H1 (cell line): ENCODE measurements around the gene FGGY. TPM values are rescaled to one million over a fixed set of nuclear protein-coding genes. Genes with fewer than 3 reads are reported as not detected.

Source experiments
- CTCF ChIA-PET: fragments of 300-600 bp; sonication (Branson Sonifier 250); formaldehyde crosslinking; loops from one replicate; lab custom pipeline; 2021; ENCODE audit not compliant: partially characterized antibody; lab: Charles Lee
- POLR2A ChIA-PET: fragments of 300-600 bp; sonication (Branson Sonifier 250); formaldehyde crosslinking; loops from one replicate; lab custom pipeline; 2021; ENCODE audit warnings: inconsistent platforms; ENCODE audit not compliant: partially characterized antibody; lab: Charles Lee
- DNase-seq, 2 experiments: peaks; one replicate each; pipeline versions ENCODE4 v3.0.0 to v3.0.0-alpha.2; 2010 to 2022; ENCODE audit warnings: low spot score in 2 of 2, low read depth in 1 of 2, mixed read lengths in 1 of 2
- FAIRE-seq: peaks from 2 replicates; lab custom pipeline; 2011; peaks lifted over from hg19 to GRCh38; lab: Jason Lieb, UNC
- H2AFZ ChIP-seq: 2 replicates; pipeline ENCODE4 v1.8.1; 2012; ENCODE audit warnings: low read length, inconsistent platforms
- H2AK5ac ChIP-seq: 2 replicates; pipeline ENCODE4 v1.6.1; 2013; ENCODE audit warnings: low read depth, low read length
- H2BK120ac ChIP-seq: replicated peaks from 2 replicates; pipeline ENCODE3; 2013; ENCODE audit warnings: low read depth, low read length, inconsistent platforms
- H2BK12ac ChIP-seq: 2 replicates; pipeline ENCODE4 v1.6.1; 2013; ENCODE audit warnings: low read depth, low read length
- H2BK15ac ChIP-seq: 2 replicates; pipeline ENCODE4 v1.6.1; 2013; ENCODE audit warnings: low read length
- H2BK20ac ChIP-seq: 2 replicates; pipeline ENCODE4 v1.6.1; 2013; ENCODE audit warnings: low read length
- H2BK5ac ChIP-seq: 2 replicates; pipeline ENCODE4 v1.6.1; 2013; ENCODE audit warnings: low read depth, low read length
- H3K14ac ChIP-seq: 2 replicates; pipeline ENCODE4 v1.6.1; 2013; ENCODE audit warnings: inconsistent platforms; ENCODE audit not compliant: insufficient read length
- H3K18ac ChIP-seq: 2 replicates; pipeline ENCODE4 v1.6.1; 2013; ENCODE audit warnings: low read length; ENCODE audit errors: extremely low read depth
- H3K23ac ChIP-seq: 2 replicates; pipeline ENCODE4 v1.6.1; 2013; ENCODE audit warnings: inconsistent platforms; ENCODE audit not compliant: insufficient read length
- H3K23me2 ChIP-seq: 2 replicates; pipeline ENCODE4 v1.6.1; 2013; ENCODE audit warnings: low read depth, low read length
- H3K27ac ChIP-seq: 2 replicates; pipeline ENCODE4 v1.6.1; 2011; ENCODE audit warnings: low read depth, low read length, inconsistent platforms
- H3K27me3 ChIP-seq, 4 experiments: replicated peaks in 1 of 4; 1 replicate in 1 of 4; 2 replicates in 3 of 4; pipeline versions ENCODE4 v1.6.1 to v1.8.1; 2011 to 2013; ENCODE audit warnings: low read length in 3 of 4, mild to moderate bottlenecking in 3 of 4, inconsistent platforms in 2 of 4, mixed read lengths in 2 of 4, moderate library complexity in 1 of 4; ENCODE audit not compliant: control insufficient read depth in 3 of 4, insufficient read depth in 3 of 4; ENCODE audit errors: extremely low read depth in 1 of 4
- H3K36me3 ChIP-seq, 4 experiments: 2 replicates each; pipeline versions ENCODE4 v1.6.1 to v1.8.1; 2011 to 2013; ENCODE audit warnings: mild to moderate bottlenecking in 4 of 4, low read length in 3 of 4, moderate library complexity in 2 of 4, control low read depth in 1 of 4, inconsistent platforms in 1 of 4; ENCODE audit not compliant: insufficient read depth in 4 of 4, control insufficient read depth in 2 of 4
- H3K4ac ChIP-seq: replicated peaks from 2 replicates; pipeline ENCODE3; 2013; ENCODE audit warnings: low read length, low read depth, mixed read lengths, inconsistent platforms; ENCODE audit not compliant: insufficient read length
- H3K4me1 ChIP-seq, 4 experiments: replicated peaks in 1 of 4; 1 replicate in 1 of 4; 2 replicates in 3 of 4; pipeline versions ENCODE4 v1.6.1 to v1.8.1; 2011 to 2013; ENCODE audit warnings: low read length in 3 of 4, inconsistent platforms in 2 of 4, mixed read lengths in 1 of 4; ENCODE audit not compliant: insufficient read depth in 4 of 4, control insufficient read depth in 3 of 4
- H3K4me2 ChIP-seq, 2 experiments: 2 replicates each; pipeline versions ENCODE4 v1.6.1 to v1.8.1; 2011 to 2013; ENCODE audit warnings: low read depth in 2 of 2, low read length in 2 of 2, control low read depth in 1 of 2, inconsistent platforms in 1 of 2, mild to moderate bottlenecking in 1 of 2; ENCODE audit not compliant: insufficient read depth in 1 of 2
- H3K4me3 ChIP-seq, 4 experiments: fragments of 200-600, 300-600 bp in 1 of 4; sonication (generic), shearing (Covaris generic), sonication (Bioruptor Twin) in 1 of 4; 2 replicates each; pipeline versions ENCODE4 v1.5.1 to v1.8.1; 2011 to 2016; ENCODE audit warnings: low read length in 4 of 4, low read depth in 3 of 4, control low read depth in 2 of 4, inconsistent platforms in 2 of 4, mild to moderate bottlenecking in 2 of 4, mixed read lengths in 1 of 4, moderate library complexity in 1 of 4; ENCODE audit not compliant: insufficient read depth in 2 of 4; ENCODE audit errors: extremely low read depth in 1 of 4
- H3K56ac ChIP-seq: replicated peaks from 2 replicates; pipeline ENCODE3; 2013; ENCODE audit warnings: low read depth, mild to moderate bottlenecking, mixed read lengths, low read length, inconsistent platforms; ENCODE audit not compliant: insufficient read length
- H3K79me1 ChIP-seq: 2 replicates; pipeline ENCODE4 v1.6.1; 2013; ENCODE audit warnings: low read depth, low read length, control low read depth
- H3K79me2 ChIP-seq, 2 experiments: 2 replicates each; pipeline versions ENCODE4 v1.6.1 to v1.8.1; 2012 to 2013; ENCODE audit warnings: low read length in 2 of 2, mild to moderate bottlenecking in 2 of 2, inconsistent platforms in 1 of 2; ENCODE audit not compliant: insufficient read depth in 2 of 2, control insufficient read depth in 1 of 2
- H3K9ac ChIP-seq, 4 experiments: replicated peaks in 1 of 4; 1 replicate in 1 of 4; 2 replicates in 3 of 4; pipeline versions ENCODE4 v1.6.1 to v1.8.1; 2011 to 2013; ENCODE audit warnings: low read depth in 3 of 4, low read length in 3 of 4, control low read depth in 2 of 4, mild to moderate bottlenecking in 2 of 4, moderate library complexity in 2 of 4, inconsistent platforms in 1 of 4; ENCODE audit errors: extremely low read depth in 1 of 4
- H3K9me3 ChIP-seq, 2 experiments: 2 replicates each; pipeline versions ENCODE4 v1.6.1 to v1.8.1; 2012 to 2013; ENCODE audit warnings: mild to moderate bottlenecking in 2 of 2, moderate library complexity in 2 of 2, control low read depth in 1 of 2, inconsistent platforms in 1 of 2, low read depth in 1 of 2, low read length in 1 of 2, mixed read lengths in 1 of 2; ENCODE audit not compliant: insufficient read depth in 2 of 2
- H4K20me1 ChIP-seq, 2 experiments: replicated peaks in 1 of 2; 2 replicates each; pipeline versions ENCODE3 to v1.8.1; 2011 to 2013; ENCODE audit warnings: inconsistent platforms in 2 of 2, low read length in 2 of 2, mild to moderate bottlenecking in 1 of 2; ENCODE audit not compliant: insufficient read depth in 2 of 2, control insufficient read depth in 1 of 2
- H4K5ac ChIP-seq: 2 replicates; pipeline ENCODE4 v1.6.1; 2013; ENCODE audit warnings: low read length, low read depth, mixed read lengths, inconsistent platforms; ENCODE audit not compliant: insufficient read length
- H4K8ac ChIP-seq: 2 replicates; pipeline ENCODE4 v1.8.0; 2013; ENCODE audit warnings: mild to moderate bottlenecking, moderate library complexity, low read length, inconsistent platforms; ENCODE audit not compliant: insufficient read depth; ENCODE audit errors: extremely low read depth
- H4K91ac ChIP-seq: replicated peaks from 2 replicates; pipeline ENCODE3; 2013; ENCODE audit warnings: low read length, mixed read lengths, inconsistent platforms; ENCODE audit not compliant: insufficient read length
- ASH2L ChIP-seq: fragments of 200-600, 300-600 bp; sonication (generic); IDR thresholded peaks from one replicate; pipeline ENCODE4 v1.7.1; 2017; ENCODE audit warnings: low read length
- CBX5 ChIP-seq: fragments of 300-800, 300-1000 bp; sonication (generic); IDR thresholded peaks from 2 replicates; pipeline ENCODE4 v1.7.1; 2016; ENCODE audit warnings: antibody characterized with exemption, low read length, low read depth
- CHD1 ChIP-seq: IDR thresholded peaks from 2 replicates; pipeline ENCODE4 v1.6.1; 2012; ENCODE audit warnings: low read depth, low read length, improper control_type of control experiment
- HDAC6 ChIP-seq: IDR thresholded peaks from one replicate; pipeline ENCODE4 v1.7.1; 2012; ENCODE audit warnings: low read depth, mild to moderate bottlenecking, inconsistent platforms, low read length, moderate library complexity
- KDM4A ChIP-seq: IDR thresholded peaks from one replicate; pipeline ENCODE4 v1.7.1; 2012; ENCODE audit warnings: low read depth, mild to moderate bottlenecking, moderate library complexity, low read length, inconsistent platforms; ENCODE audit not compliant: severe bottlenecking
- PHF8 ChIP-seq: fragments of 200-600 bp; sonication (generic); conservative IDR thresholded peaks from 2 replicates; pipeline ENCODE4 v1.7.1; 2012; ENCODE audit warnings: low read depth, mild to moderate bottlenecking, inconsistent platforms, low read length, moderate library complexity
- POLR2AphosphoS5 ChIP-seq: IDR thresholded peaks from 2 replicates; pipeline ENCODE4 v1.6.1; 2011; ENCODE audit warnings: low read depth, low read length
- RNF2 ChIP-seq: fragments of 200-900, 300-1000 bp; sonication (generic); IDR thresholded peaks from 2 replicates; pipeline ENCODE4 v1.7.1; 2016; ENCODE audit warnings: borderline replicate concordance, low read depth, mild to moderate bottlenecking, antibody characterized with exemption, low read length; ENCODE audit not compliant: poor library complexity, severe bottlenecking; ENCODE audit errors: missing control alignments
- SAP30 ChIP-seq: fragments of 300-600 bp; sonication (generic); IDR thresholded peaks from 2 replicates; pipeline ENCODE4 v1.7.1; 2012; ENCODE audit warnings: low read length, moderate library complexity, mild to moderate bottlenecking, inconsistent platforms; ENCODE audit not compliant: insufficient read depth, insufficient replicate concordance
- SP1 ChIP-seq: IDR thresholded peaks from 2 replicates; pipeline ENCODE4 v1.6.1; 2011; ENCODE audit warnings: low read depth, low read length
- SUZ12 ChIP-seq: fragments of 200-600 bp; sonication (generic); IDR thresholded peaks from 2 replicates; pipeline ENCODE4 v1.6.1; 2012; ENCODE audit warnings: mild to moderate bottlenecking, inconsistent platforms, low read length, moderate library complexity, mixed read lengths
- TBP ChIP-seq: IDR thresholded peaks from 2 replicates; pipeline ENCODE4 v1.6.1; 2011; ENCODE audit warnings: low read depth, low read length, improper control_type of control experiment
- WGBS, 2 experiments: shearing (Covaris generic) in 1 of 2; methylation state at CpG; one replicate each; pipeline versions ENCODE4 v1.1.6 to v1.1.7; 2013 to 2015; ENCODE audit warnings: low lambda C conversion rate in 2 of 2, mixed read lengths in 2 of 2, inconsistent platforms in 1 of 2, low coverage in 1 of 2, missing lambda C conversion rate in 1 of 2; ENCODE audit not compliant: insufficient replicate concordance in 2 of 2, insufficient coverage in 1 of 2, insufficient read length in 1 of 2; ENCODE audit errors: extremely low coverage in 1 of 2, missing lambda C conversion rate in 1 of 2; 5-methylcytosine and 5-hydroxymethylcytosine counted together
- polyA plus RNA-seq, 7 experiments: library from polyadenylated mRNA; depleted of rRNA in 3 of 7; stranded (reverse) in 5 of 7; unstranded in 2 of 7; fragments of >200 nt in 5 of 7; fragments of 200-250 nt in 2 of 7; gene quantifications; 1 replicate in 5 of 7; 2 replicates in 1 of 7; 4 replicates in 1 of 7; pipeline versions ENCODE4 v1.2.1 to v1.2.3, GENCODE V29; 2011 to 2013; ENCODE audit warnings: missing spikeins in 2 of 7, mixed read lengths in 2 of 7
- total RNA-seq: library from RNA; stranded (reverse); fragmentation: NEBNext Ultra II Directional; extraction: Animal tissue kit (Norgen Biotek cat#: 25700); gene quantifications from 2 replicates; pipeline ENCODE4 v1.2.1, GENCODE V29; 2021
- TF ChIP-seq, protein P1 (sequence below): IDR thresholded peaks from 2 replicates; pipeline ENCODE4 v1.6.1; 2012; ENCODE audit warnings: inconsistent platforms

Gene FGGY
- total and polyA plus RNA-seq, 2 of the 8 experiments (the other 6 are each of a cell fraction or from before 2014, with no cell fraction given) = 10.3 to 12.5 TPM

DNA sequence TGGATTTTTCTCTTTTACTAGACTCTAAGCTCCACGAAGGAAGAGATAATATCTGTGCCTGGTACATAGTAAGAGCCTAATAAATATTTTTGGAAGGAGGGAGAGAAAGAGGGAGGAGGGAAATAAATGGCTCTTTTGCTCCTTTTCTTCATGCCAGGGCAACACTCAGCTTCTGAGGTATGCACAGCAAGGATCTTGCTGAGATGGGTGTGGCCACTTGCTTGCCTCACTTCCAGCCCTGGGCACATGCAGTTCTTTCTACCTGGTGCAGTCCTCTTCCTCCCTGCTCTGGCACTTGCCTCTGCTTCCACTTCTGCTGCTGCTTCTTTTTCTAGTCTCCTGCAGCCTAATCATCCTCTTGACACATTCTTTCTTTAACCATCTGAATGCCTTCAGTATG, 148.1 kb downstream of the FGGY start:
- H2BK12ac ChIP-seq = no peak overlapping the region
- no peak for TF ChIP-seq ASH2L
- no peak for TF ChIP-seq SP1
- TF ChIP-seq SUZ12 = no peak
- no peak for TF ChIP-seq CHD1
- TF ChIP-seq PHF8 = no peak
- TF ChIP-seq CBX5 = no peak
- TF ChIP-seq RNF2 = no peak
- no peak for TF ChIP-seq SAP30
- TF ChIP-seq, protein P1, sequence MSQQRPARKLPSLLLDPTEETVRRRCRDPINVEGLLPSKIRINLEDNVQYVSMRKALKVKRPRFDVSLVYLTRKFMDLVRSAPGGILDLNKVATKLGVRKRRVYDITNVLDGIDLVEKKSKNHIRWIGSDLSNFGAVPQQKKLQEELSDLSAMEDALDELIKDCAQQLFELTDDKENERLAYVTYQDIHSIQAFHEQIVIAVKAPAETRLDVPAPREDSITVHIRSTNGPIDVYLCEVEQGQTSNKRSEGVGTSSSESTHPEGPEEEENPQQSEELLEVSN = no peak
- TF ChIP-seq TBP = no peak
- TF ChIP-seq KDM4A = no peak
- TF ChIP-seq POLR2AphosphoS5 = no peak
- no peak for TF ChIP-seq HDAC6

More for the DNA sequence above, 148.1 kb downstream of the FGGY start:
- WGBS, 2 experiments = 86% methylated on average over 1 of the region's 1 CpG; no CpG with 5 or more reads in 1 of the 2 experiments
- Histone ChIP-seq H4K8ac (no peak overlapping the region), H3K79me2 (no peaks in the 10 kb centered on the region), H3K4me3 (no peak overlapping the region), H3K27me3 (no peaks in the 10 kb centered on the region), H2AK5ac (0 out of 2 replicates have a peak overlapping the region, but pooled peaks have one; percentile 82), H2BK15ac (no peak overlapping the region), H3K14ac (no peak overlapping the region), H4K91ac (no peak overlapping the region), H4K5ac (no peak overlapping the region), H3K4me1 (peaks cover 0 to 10% (median under 1%) of the 10 kb centered on the region in 4 experiments; a peak in 3 of 7 replicates), H3K9me3 (peaks cover 0 to 2% of the 10 kb centered on the region in 2 experiments; a peak in 1 of 4 replicates), H3K36me3 (no peaks in the 10 kb centered on the region), H2BK5ac (no peak overlapping the region), H3K4me2 (no peak overlapping the region), H3K4ac (no peak overlapping the region), H3K79me1 (no peaks in the 10 kb centered on the region), H3K56ac (no peak overlapping the region), H3K27ac (no peak overlapping the region), H2BK120ac (no peak overlapping the region), H3K9ac (no peak overlapping the region), H2BK20ac (no peak overlapping the region), H2AFZ (no peak overlapping the region), H4K20me1 (no peaks in the 10 kb centered on the region), H3K18ac (no peak overlapping the region; the same call in 1 of the 2 replicates), H3K23me2 (no peaks in the 10 kb centered on the region), H3K23ac (no peak overlapping the region)
- FAIRE-seq (no peak), DNase-seq (no peak)
- POLR2A ChIA-PET = no interaction called here
- CTCF ChIA-PET = interaction anchor here (0.6 to 1.3 kb wide), 2 partner anchors 123 to 273 kb away, joined by 3 read pairs; no protein-coding TSS in a partner anchor
